GM12878 (cell line): Measurements from ENCODE around the gene C1QL2.

Source experiments
- BCL11A ChIP-seq: IDR thresholded peaks from 2 replicates; pipeline ENCODE4 v1.6.1; 2011; ENCODE audit warnings: low read depth, low read length
- CTCF ChIP-seq, 3 experiments: IDR thresholded peaks in 2 of 3; conservative IDR thresholded peaks in 1 of 3; 2 replicates each; pipeline ENCODE4 v1.5.1; 2011; ENCODE audit warnings: low read depth in 3 of 3, low read length in 3 of 3, mild to moderate bottlenecking in 3 of 3, control low read depth in 2 of 3, moderate library complexity in 2 of 3, inconsistent platforms in 1 of 3, mixed read lengths in 1 of 3; ENCODE audit not compliant: control insufficient read depth in 2 of 3, insufficient read depth in 1 of 3; ENCODE audit errors: extremely low read depth in 1 of 3
- E2F8 ChIP-seq: fragments of 450-650 bp; IDR thresholded peaks from 2 replicates; pipeline ENCODE4 v1.6.1; 2018; ENCODE audit warnings: mild to moderate bottlenecking, low read depth, moderate library complexity; ENCODE audit not compliant: partially characterized antibody
- ELK1 ChIP-seq: IDR thresholded peaks from 2 replicates; pipeline ENCODE4 v1.6.1; 2012; ENCODE audit warnings: low read depth, low read length, improper control_type of control experiment
- GATAD2B ChIP-seq: fragments of 450-650 bp; conservative IDR thresholded peaks from 2 replicates; pipeline ENCODE4 v1.6.1; 2017; ENCODE audit warnings: low read depth, mild to moderate bottlenecking, moderate library complexity
- MXI1 ChIP-seq: fragments of 150-350 bp; IDR thresholded peaks from 2 replicates; pipeline ENCODE4 v1.6.1; 2011; ENCODE audit warnings: low read depth, mild to moderate bottlenecking, inconsistent platforms, low read length, improper control_type of control experiment
- POLR2A ChIP-seq: IDR thresholded peaks from 2 replicates; pipeline ENCODE4 v1.6.1; 2011; ENCODE audit warnings: low read depth, mild to moderate bottlenecking, low read length
- SIN3A ChIP-seq: IDR thresholded peaks from 2 replicates; pipeline ENCODE4 v1.6.1; 2012; ENCODE audit warnings: low read depth, low read length, improper control_type of control experiment
- SRF ChIP-seq, 2 experiments: IDR thresholded peaks; 2 replicates each; pipeline ENCODE4 v1.6.1; 2011; ENCODE audit warnings: low read depth in 2 of 2, low read length in 2 of 2, mild to moderate bottlenecking in 1 of 2, moderate library complexity in 1 of 2
- USF1 ChIP-seq: IDR thresholded peaks from 2 replicates; pipeline ENCODE4 v1.6.1; 2011; ENCODE audit warnings: borderline replicate concordance, low read depth, mild to moderate bottlenecking, moderate library complexity, mixed read lengths, low read length; ENCODE audit not compliant: insufficient read depth; ENCODE audit errors: extremely low read length

- TF ChIP-seq CTCF (IDR thresholded peaks at IDR 0.05 in 2 of 3, conservative IDR thresholded peaks at IDR 0.05 in 1 of 3; ENCODE audit: control insufficient read depth in 2 of 3, extremely low read depth in 1 of 3, insufficient read depth in 1 of 3, low read depth in 3 of 3, low read length in 3 of 3) (no peak), USF1 (no peak), POLR2A (no peak), BCL11A (no peak), MXI1 (no peak), ELK1 (no peak), SRF (IDR thresholded peaks at IDR 0.05; ENCODE audit: low read depth in 2 of 2, low read length in 2 of 2) (no peak), E2F8 (no peak), SIN3A (no peak), GATAD2B (no peak)
Measured at GRCh38 chr2:119196301-119197125, 38.0 kb upstream of the C1QL2 start.
